WTC11 (cell line): Measurements from ENCODE around the gene MBOAT2. TPM values are rescaled to one million over a fixed set of nuclear protein-coding genes. Genes with fewer than 3 reads are reported as not detected.

ENCODE experiments used
- ATAC-seq: fragments of 200-7000 bp; cut with Tn5 transposase; 2 replicates; pipeline ENCODE4 v1.10.0; 2021; ENCODE audit warnings: mild to moderate bottlenecking, moderate library complexity
- CTCF ChIA-PET: fragments of 300-600 bp; sonication (Branson Sonifier 250); formaldehyde crosslinking; loops from one replicate; lab custom pipeline; 2021; ENCODE audit warnings: antibody characterized with exemption; lab: Charles Lee
- POLR2A ChIA-PET: fragments of 350-600 bp; sonication (Branson Sonifier 250); formaldehyde crosslinking; loops from one replicate; lab custom pipeline; 2021; ENCODE audit warnings: antibody characterized with exemption; lab: Charles Lee
- DNase-seq: peaks from one replicate; pipeline ENCODE4 v3.0.0; 2021; ENCODE audit warnings: low spot score
- H3K27ac Mint-ChIP-seq: 2 replicates; pipeline ENCODE4 v1.8.0; 2021; ENCODE audit warnings: mixed read lengths
- H3K27me3 Mint-ChIP-seq: 2 replicates; pipeline ENCODE4 v1.8.0; 2021; ENCODE audit warnings: low read depth, mild to moderate bottlenecking, moderate library complexity, mixed read lengths
- H3K36me3 Mint-ChIP-seq: 2 replicates; pipeline ENCODE4 v1.8.0; 2021; ENCODE audit warnings: mixed read lengths
- H3K4me1 Mint-ChIP-seq: 2 replicates; pipeline ENCODE4 v1.8.0; 2022; ENCODE audit warnings: mixed read lengths
- H3K4me3 Mint-ChIP-seq: 2 replicates; pipeline ENCODE4 v1.8.0; 2021; ENCODE audit warnings: mild to moderate bottlenecking, moderate library complexity, mixed read lengths
- H3K9me3 Mint-ChIP-seq: 2 replicates; pipeline ENCODE4 v1.8.0; 2021; ENCODE audit warnings: mixed read lengths
- AR ChIP-seq: fragments of 250-450 bp; sonication (Bioruptor Pico); IDR thresholded peaks from 2 replicates; pipeline ENCODE4 v1.9.0; 2021; ENCODE audit warnings: mild to moderate bottlenecking
- CDX4 ChIP-seq: fragments of 250-450 bp; sonication (Bioruptor Pico); IDR thresholded peaks from 2 replicates; pipeline ENCODE4 v1.9.0; 2021; ENCODE audit warnings: moderate library complexity, mild to moderate bottlenecking, inconsistent platforms, borderline replicate concordance
- E2F1 ChIP-seq: sonication (generic); formaldehyde crosslinking; IDR thresholded peaks from 2 replicates; pipeline ENCODE4 v1.8.0; 2022; ENCODE audit warnings: mild to moderate bottlenecking, missing genetic modification reagents
- E2F4 ChIP-seq: sonication (generic); formaldehyde crosslinking; IDR thresholded peaks from 2 replicates; pipeline ENCODE4 v1.8.1; 2022; ENCODE audit warnings: low read depth, mild to moderate bottlenecking, moderate library complexity, missing genetic modification reagents, borderline replicate concordance
- FOXP1 ChIP-seq: sonication (generic); formaldehyde crosslinking; IDR thresholded peaks from 2 replicates; pipeline ENCODE4 v1.8.0; 2022; ENCODE audit warnings: missing genetic modification reagents, mild to moderate bottlenecking, moderate library complexity, borderline replicate concordance
- MAX ChIP-seq: sonication (generic); formaldehyde crosslinking; IDR thresholded peaks from 2 replicates; pipeline ENCODE4 v1.8.0; 2022; ENCODE audit warnings: mild to moderate bottlenecking, missing genetic modification reagents
- MLX ChIP-seq: sonication (generic); formaldehyde crosslinking; IDR thresholded peaks from 2 replicates; pipeline ENCODE4 v1.8.1; 2023; ENCODE audit warnings: mild to moderate bottlenecking, missing genetic modification reagents, moderate library complexity
- NFE2L1 ChIP-seq: sonication (generic); formaldehyde crosslinking; IDR thresholded peaks from 2 replicates; pipeline ENCODE4 v1.8.1; 2023; ENCODE audit warnings: missing genetic modification reagents
- PREB ChIP-seq: sonication (generic); formaldehyde crosslinking; IDR thresholded peaks from 2 replicates; pipeline ENCODE4 v1.8.1; 2022; ENCODE audit warnings: mild to moderate bottlenecking, missing genetic modification reagents, moderate library complexity, borderline replicate concordance
- RELA ChIP-seq: sonication (generic); formaldehyde crosslinking; IDR thresholded peaks from 2 replicates; pipeline ENCODE4 v1.8.1; 2022; ENCODE audit warnings: missing genetic modification reagents, mild to moderate bottlenecking, borderline replicate concordance
- SMAD3 ChIP-seq: sonication (generic); formaldehyde crosslinking; IDR thresholded peaks from 2 replicates; pipeline ENCODE4 v1.8.0; 2022; ENCODE audit warnings: missing genetic modification reagents, mild to moderate bottlenecking, borderline replicate concordance
- SP1 ChIP-seq: sonication (generic); formaldehyde crosslinking; conservative IDR thresholded peaks from 2 replicates; pipeline ENCODE4 v1.8.1; 2022; ENCODE audit warnings: missing genetic modification reagents
- TCF7 ChIP-seq: sonication (generic); formaldehyde crosslinking; IDR thresholded peaks from 2 replicates; pipeline ENCODE4 v1.8.0; 2022; ENCODE audit warnings: mild to moderate bottlenecking, low read depth, missing genetic modification reagents, moderate library complexity
- TP53 ChIP-seq: sonication (generic); formaldehyde crosslinking; IDR thresholded peaks from 2 replicates; pipeline ENCODE4 v1.8.1; 2023; ENCODE audit warnings: mild to moderate bottlenecking, missing genetic modification reagents
- ZNF232 ChIP-seq: sonication (generic); formaldehyde crosslinking; IDR thresholded peaks from 2 replicates; pipeline ENCODE4 v1.8.0; 2022; ENCODE audit warnings: mild to moderate bottlenecking, missing genetic modification reagents
- ZNF317 ChIP-seq: sonication (generic); formaldehyde crosslinking; IDR thresholded peaks from 2 replicates; pipeline ENCODE4 v1.8.1; 2023; ENCODE audit warnings: low read depth, mild to moderate bottlenecking, moderate library complexity, missing genetic modification reagents, borderline replicate concordance
- ZNF416 ChIP-seq: fragments of 250-450 bp; sonication (Bioruptor Pico); IDR thresholded peaks from 2 replicates; pipeline ENCODE4 v1.9.0; 2021; ENCODE audit warnings: mild to moderate bottlenecking, inconsistent platforms
- total RNA-seq: library from RNA; stranded (reverse); gene quantifications from 3 replicates; pipeline ENCODE4 v1.2.3, GENCODE V29; 2021

MBOAT2 gene
- total RNA-seq, 1 experiment from 2014 or later = 24.7 TPM

GRCh38 chr2:9002637-9003365 lies 683 bp downstream of the MBOAT2 start (continued):
- TF ChIP-seq E2F4 (0 out of 2 replicates have a peak, but pooled peaks have one; percentile 4), SP1 (CRISPR knock-in tag) (no peak), MAX (CRISPR knock-in tag) (peak; percentile 47)

GRCh38 chr2:9002313-9002636 lies 1.2 kb downstream of the MBOAT2 start:
- H3K27me3 Mint-ChIP-seq = no peaks in the 10 kb centered on the region
- no peaks in the 10 kb centered on the region; the same call in 1 of the 2 replicates for H3K36me3 Mint-ChIP-seq
- H3K27ac Mint-ChIP-seq = no peak overlapping the region
- H3K4me3 Mint-ChIP-seq = peak overlapping the region; percentile 80
- H3K4me1 Mint-ChIP-seq = peaks cover 39% of the 10 kb centered on the region
- ATAC-seq (no peak), DNase-seq (no peak)
- TF ChIP-seq FOXP1 (CRISPR knock-in tag) = no peak
- no peak for TF ChIP-seq ZNF232 (CRISPR knock-in tag)
- TF ChIP-seq NFE2L1 = no peak
- TF ChIP-seq TP53 = no peak
- no peaks in the 10 kb centered on the region for H3K9me3 Mint-ChIP-seq
- POLR2A ChIA-PET = interaction anchor here (0.6 kb wide), 1 partner anchor 130 kb away, joined by 4 read pairs; no protein-coding TSS in a partner anchor
- CTCF ChIA-PET = interaction anchor here (2.2 kb wide), 1 partner anchor 108 kb away, joined by 14 read pairs; no protein-coding TSS in a partner anchor

- Mint-ChIP-seq H3K4me1 (peaks cover 44% of the 10 kb centered on the region), H3K27ac (no peak overlapping the region), H3K9me3 (no peaks in the 10 kb centered on the region), H3K4me3 (peak overlapping the region; percentile 80; the same call in 1 of the 2 replicates), H3K36me3 (no peaks in the 10 kb centered on the region; the same call in 1 of the 2 replicates), H3K27me3 (no peaks in the 10 kb centered on the region)
- no peak for TF ChIP-seq ZNF317
- no peak for TF ChIP-seq ZNF416 (CRISPR knock-in tag)
- TF ChIP-seq PREB (CRISPR knock-in tag) = no peak
- TF ChIP-seq MAX (CRISPR knock-in tag) = no peak
- no peak for TF ChIP-seq SMAD3
- no peak for TF ChIP-seq CDX4 (CRISPR knock-in tag)
- TF ChIP-seq TCF7 (CRISPR knock-in tag) = no peak
- TF ChIP-seq MLX (CRISPR knock-in tag) = no peak
- no peak for TF ChIP-seq RELA
- TF ChIP-seq E2F1 = no peak
- TF ChIP-seq AR (CRISPR knock-in tag) = no peak
- DNase-seq (no peak), ATAC-seq (no peak)
- CTCF ChIA-PET = no interaction called here
- POLR2A ChIA-PET = no interaction called here
These were observed 1.7 kb downstream of the MBOAT2 start for GRCh38 chr2:9001778-9002177.
